Measurements from ENCODE around the gene BAIAP3.

- TF ChIP-seq CTCF (IDR thresholded peaks at IDR 0.05; ENCODE audit: borderline replicate concordance, extremely low read depth, low read length, poor library complexity, severe bottlenecking), result no peak
- no peak for TF ChIP-seq EZH2 (IDR thresholded peaks at IDR 0.05; ENCODE audit: borderline replicate concordance, low read depth, low read length, severe bottlenecking)
Measured at GRCh38 chr16:1301562-1301961, 31.9 kb upstream of the BAIAP3 start.
